HG03064 (cell line): ENCODE measurements around the gene TAOK3.
"Not testable (repeated sequence)": the region's sequence is repeated elsewhere in the genome, so short reads cannot be mapped to it uniquely, and the experiment has no call there.

Experiments
- ATAC-seq: cut with Tn5 transposase; IDR thresholded peaks from one replicate; pipeline ENCODE4 v1.9.1; 2021; ENCODE audit warnings: low read depth; ENCODE audit not compliant: unreplicated experiment

The TAOK3 gene

GRCh38 chr12:118374126-118374725, 1.5 kb upstream of the TAOK3 start:
- no peak for ATAC-seq

- no peak for ATAC-seq
Measured at GRCh38 chr12:118373616-118374015, 909 bp upstream of the TAOK3 start.

GRCh38 chr12:118371321-118372282, 1.1 kb downstream of the TAOK3 start:
- no peak for ATAC-seq

GRCh38 chr12:118370601-118371000, 2.1 kb downstream of the TAOK3 start:
- ATAC-seq: no peak

- ATAC-seq: no peak
Measured at GRCh38 chr12:118368821-118369220, 3.9 kb downstream of the TAOK3 start.

GRCh38 chr12:118361889-118362288, 10.8 kb downstream of the TAOK3 start:
- ATAC-seq: no peak

- no peak for ATAC-seq
Measured at GRCh38 chr12:118361092-118361404, 11.7 kb downstream of the TAOK3 start.

- no peak for ATAC-seq
Measured at GRCh38 chr12:118359541-118359915, 13.2 kb downstream of the TAOK3 start.

- no peak for ATAC-seq
Measured at GRCh38 chr12:118358612-118359540, 13.8 kb downstream of the TAOK3 start.

GRCh38 chr12:118358008-118358359, 14.7 kb downstream of the TAOK3 start:
- ATAC-seq: no peak

- ATAC-seq: peak; percentile 52
Measured at GRCh38 chr12:118357257-118358007, 15.3 kb downstream of the TAOK3 start.

GRCh38 chr12:118356809-118357256, 15.9 kb downstream of the TAOK3 start:
- peak; percentile 14 for ATAC-seq

- no peak for ATAC-seq
Measured at GRCh38 chr12:118355843-118356242, 16.9 kb downstream of the TAOK3 start.

GRCh38 chr12:118354903-118355302, 17.8 kb downstream of the TAOK3 start:
- no peak for ATAC-seq

GRCh38 chr12:118354503-118354902, 18.2 kb downstream of the TAOK3 start:
- ATAC-seq: not testable (repeated sequence)

GRCh38 chr12:118353721-118354120, 19.0 kb downstream of the TAOK3 start:
- ATAC-seq: no peak

- no peak for ATAC-seq
Measured at GRCh38 chr12:118350908-118351559, 21.7 kb downstream of the TAOK3 start.

- ATAC-seq: no peak
Measured at GRCh38 chr12:118347916-118348315, 24.8 kb downstream of the TAOK3 start.

- ATAC-seq: peak; percentile 69
Measured at GRCh38 chr12:118346895-118347294, 25.8 kb downstream of the TAOK3 start.

- no peak for ATAC-seq
Measured at GRCh38 chr12:118345355-118345754, 27.4 kb downstream of the TAOK3 start.
